DMS79 (cell line): ENCODE data around the gene NEB.
A peak's percentile ranks its signal among the peaks of the same experiment; 100 is the strongest.
"Not testable (repeated sequence)": the region's sequence is repeated elsewhere in the genome, so short reads cannot be mapped to it uniquely, and the experiment has no call there.

Experiments
- DNase-seq: peaks from one replicate; lab custom pipeline; 2025; lab: John Stamatoyannopoulos, UW

NEB gene

GRCh38 chr2:151761193-151761592, 26.9 kb upstream of the NEB start:
- DNase-seq = no peak

GRCh38 chr2:151760139-151760650, 25.9 kb upstream of the NEB start:
- DNase-seq = no peak

GRCh38 chr2:151758744-151759143, 24.5 kb upstream of the NEB start:
- DNase-seq = no peak

DNA sequence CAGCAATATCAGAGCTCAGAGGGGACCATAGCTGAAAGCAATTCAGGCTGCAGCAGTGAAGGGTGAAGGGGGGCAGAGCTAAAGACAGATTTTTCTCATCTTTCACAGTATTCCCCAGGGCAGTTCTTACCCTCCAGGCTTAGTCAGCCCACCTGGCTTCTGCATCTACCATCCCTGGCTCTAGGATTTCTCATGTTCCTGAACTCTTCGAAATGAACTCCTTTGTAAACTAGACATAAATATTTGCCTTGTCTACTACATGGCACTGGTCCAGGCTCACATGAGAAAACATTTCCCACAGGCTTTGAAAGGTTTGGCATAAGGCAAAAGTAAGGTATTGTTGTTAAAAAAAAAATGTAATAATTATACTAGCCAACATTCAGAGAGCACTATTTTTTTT, 23.6 kb upstream of the NEB start:
- DNase-seq = peak; percentile 56

- peak; percentile 11 for DNase-seq
Observed at GRCh38 chr2:151756820-151757219, 22.5 kb upstream of the NEB start.

GRCh38 chr2:151754253-151754897, 20.1 kb upstream of the NEB start:
- no peak for DNase-seq

DNA sequence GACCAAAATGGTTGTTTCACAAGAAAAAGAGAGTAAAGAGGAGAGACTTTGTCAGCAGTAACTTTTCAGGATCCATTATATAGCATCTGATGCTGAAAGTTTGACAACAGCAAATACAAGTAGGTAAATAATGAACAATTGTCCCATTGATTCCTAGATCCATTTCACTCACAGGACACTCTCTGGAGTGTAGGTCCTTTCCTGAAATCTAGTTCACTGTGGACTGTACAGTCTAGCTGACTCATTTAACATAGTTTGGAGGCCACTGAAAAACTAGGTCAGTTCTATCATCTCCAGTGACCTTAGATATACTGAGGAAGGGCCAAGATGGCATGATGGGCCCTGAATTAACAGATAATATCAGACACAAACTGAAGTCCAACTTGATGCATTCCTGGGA, 19.3 kb upstream of the NEB start:
- DNase-seq = no peak

DNA sequence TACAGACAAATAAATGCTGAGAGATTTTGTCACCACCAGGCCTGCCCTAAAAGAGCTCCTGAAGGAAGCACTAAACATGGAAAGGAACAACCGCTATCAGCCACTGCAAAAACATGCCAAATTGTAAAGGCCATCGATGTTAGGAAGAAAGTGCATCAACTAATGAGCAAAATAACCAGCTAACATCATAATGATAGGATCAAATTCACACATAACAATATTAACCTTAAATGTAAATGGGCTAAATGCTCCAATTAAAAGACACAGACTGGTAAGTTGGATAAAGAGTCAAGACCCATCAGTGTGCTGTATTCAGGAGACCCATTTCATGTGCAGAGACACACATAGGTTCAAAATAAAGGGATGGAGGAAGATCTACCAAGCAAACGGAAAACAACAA, 11.0 kb upstream of the NEB start:
- DNase-seq = not testable (repeated sequence)

GRCh38 chr2:151730262-151730975, 3.9 kb downstream of the NEB start:
- no peak for DNase-seq

DNA sequence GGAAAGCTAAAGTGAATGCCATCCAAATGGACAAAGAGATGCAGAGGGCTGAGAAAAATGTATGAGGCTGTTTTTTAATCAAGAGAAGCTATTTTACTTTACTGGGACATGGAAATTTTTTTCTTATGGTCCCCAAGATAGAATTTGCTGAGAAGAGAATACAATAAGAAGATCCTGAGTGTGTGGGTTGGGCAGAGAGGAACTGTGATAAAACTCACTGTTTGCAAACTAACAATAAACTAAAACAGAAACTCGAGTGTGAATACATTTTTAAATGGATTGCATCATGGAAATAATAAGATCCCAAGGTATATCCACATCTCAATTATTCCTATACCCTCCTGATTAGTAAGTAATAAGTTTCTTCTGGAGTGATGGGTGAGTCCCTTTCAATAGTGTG, 4.4 kb downstream of the NEB start:
- DNase-seq = no peak

- peak; percentile 20 for DNase-seq
Observed at GRCh38 chr2:151729415-151729811, 4.9 kb downstream of the NEB start.

DNA sequence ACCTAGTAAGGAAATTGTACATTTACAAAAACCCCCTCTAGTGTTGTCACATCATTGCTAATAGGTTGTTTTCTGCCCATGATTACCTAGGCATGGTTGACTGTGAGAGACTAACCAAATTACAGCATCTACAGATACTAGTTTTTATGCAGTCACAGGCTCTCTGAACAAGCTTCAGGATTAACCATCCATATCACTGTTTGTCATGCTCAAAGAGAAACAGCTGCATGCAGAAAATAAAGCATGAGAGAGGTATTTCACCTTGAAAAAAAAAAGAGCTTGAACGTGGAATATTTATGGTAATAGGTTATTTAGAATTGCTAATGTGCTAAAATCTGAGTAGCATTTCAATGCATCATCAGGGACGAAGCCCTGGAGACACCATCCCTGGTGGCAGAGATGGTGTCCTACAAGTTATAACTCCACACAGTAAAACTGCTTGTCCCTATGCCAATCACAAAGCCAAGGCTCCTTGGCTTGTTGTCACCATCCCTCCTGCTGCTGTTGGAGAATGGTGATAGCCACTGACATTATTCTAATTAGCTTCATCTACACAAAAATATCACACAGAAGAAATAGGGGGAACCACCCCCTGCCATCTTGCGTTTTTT, 5.4 kb downstream of the NEB start:
- DNase-seq = peak; percentile 85

DNA sequence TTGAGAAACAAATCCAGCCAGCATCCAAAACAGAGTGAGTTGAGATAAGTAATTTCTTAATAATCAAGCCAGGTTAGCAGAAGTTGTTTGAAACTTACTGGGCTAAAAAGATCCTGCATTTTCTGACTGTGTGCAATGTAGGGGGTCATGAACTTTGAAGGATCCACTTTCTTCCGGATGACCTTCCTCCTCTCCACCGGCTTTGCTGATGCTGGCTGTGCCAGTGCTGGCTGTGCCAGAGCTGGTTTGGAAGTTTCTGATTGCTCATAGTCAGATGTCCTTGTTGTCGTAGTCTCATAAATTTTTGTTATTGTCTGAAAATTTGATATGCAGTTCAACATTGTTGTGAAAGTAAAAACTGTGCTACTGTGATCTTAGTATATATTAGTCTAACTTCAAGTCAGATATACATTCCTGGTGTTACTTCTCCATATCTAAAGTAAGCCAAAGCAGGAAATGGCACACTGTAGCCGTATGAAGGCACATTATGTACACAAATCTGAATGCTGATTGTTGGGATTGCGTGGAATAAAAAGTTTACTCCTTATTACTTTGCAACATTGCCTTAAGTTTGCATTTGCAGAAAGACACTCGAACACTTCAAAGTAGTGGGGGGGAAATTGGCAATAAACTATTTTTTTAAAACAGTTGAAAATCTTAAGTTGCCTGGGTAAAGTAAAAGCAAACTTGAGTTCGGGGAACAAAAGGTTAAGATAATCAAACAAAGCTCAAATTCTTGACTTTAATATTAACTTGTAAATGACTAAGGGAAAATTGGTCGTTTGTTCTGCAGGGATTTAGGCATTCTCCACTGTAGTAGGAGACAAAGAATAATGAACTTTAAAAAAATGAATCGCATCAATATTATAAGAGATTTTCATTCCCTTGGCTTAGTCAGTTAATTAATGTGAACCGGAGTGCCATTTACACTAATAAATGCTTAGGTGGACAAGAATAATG, 6.4 kb downstream of the NEB start:
- DNase-seq = no peak

GRCh38 chr2:151721161-151721560, 13.1 kb downstream of the NEB start:
- DNase-seq = no peak

- no peak for DNase-seq
Observed at GRCh38 chr2:151720521-151720920, 13.8 kb downstream of the NEB start.

GRCh38 chr2:151718796-151719195, 15.5 kb downstream of the NEB start:
- no peak for DNase-seq

GRCh38 chr2:151718247-151718646, 16.0 kb downstream of the NEB start:
- DNase-seq = no peak

- no peak for DNase-seq
Observed at GRCh38 chr2:151716721-151717120, 17.6 kb downstream of the NEB start.

DNA sequence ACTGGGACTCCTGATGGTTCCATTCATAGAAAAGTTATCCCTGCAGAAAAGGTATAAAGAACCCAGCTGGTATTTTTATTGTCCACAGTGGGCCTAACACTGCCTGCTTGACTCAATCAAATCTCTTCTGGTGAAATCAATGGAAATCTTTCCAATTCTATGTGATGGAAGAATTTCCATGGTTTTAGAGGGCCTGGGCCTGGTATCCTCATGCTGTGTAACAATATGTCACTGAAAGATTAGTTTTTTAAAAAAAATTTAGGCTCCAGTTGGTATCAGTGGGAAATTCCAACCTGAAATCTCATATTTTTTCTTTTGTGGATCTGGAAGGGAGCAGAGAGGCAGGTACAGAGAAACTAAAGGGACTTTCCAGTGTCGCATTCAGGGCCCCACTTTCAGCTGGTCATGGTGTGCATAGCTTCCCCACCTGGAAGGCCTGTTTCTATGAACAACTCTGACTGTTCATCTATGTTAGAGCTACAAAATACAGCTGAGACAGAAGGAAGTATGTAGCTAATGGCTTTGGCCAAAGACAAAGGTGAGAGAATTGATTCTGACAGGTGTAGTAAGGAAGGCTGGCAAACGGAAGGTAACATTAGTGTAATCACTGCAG, 20.9 kb downstream of the NEB start:
- DNase-seq = no peak

DNA sequence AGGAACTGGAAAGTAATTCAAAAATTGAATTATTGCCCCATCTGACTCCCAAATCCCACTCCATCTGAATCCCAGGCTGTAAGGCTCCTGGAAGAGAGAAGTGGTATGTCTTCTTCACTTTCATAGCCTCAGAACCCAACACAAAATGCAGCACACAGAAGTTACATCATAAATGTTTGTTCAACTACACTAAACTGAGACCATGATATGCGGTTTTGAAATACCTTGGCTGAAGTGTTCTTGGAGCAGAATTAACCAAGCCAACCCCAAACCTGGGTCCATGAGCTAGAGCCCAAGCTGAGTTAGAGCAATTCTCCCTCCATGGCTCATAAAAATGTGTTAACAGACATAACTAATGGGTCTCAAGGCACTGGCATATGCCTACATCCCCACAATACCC, 23.3 kb downstream of the NEB start:
- DNase-seq = peak; percentile 34

GRCh38 chr2:151708788-151709187, 25.5 kb downstream of the NEB start:
- no peak for DNase-seq

GRCh38 chr2:151707857-151708256, 26.4 kb downstream of the NEB start:
- DNase-seq = no peak
